GM19099 (cell line): ENCODE measurements around the gene IZUMO4.

Source experiments
- POLR2A ChIP-seq: IDR thresholded peaks from 3 replicates; pipeline ENCODE4 v1.6.1; 2011; ENCODE audit warnings: low read depth; ENCODE audit not compliant: insufficient read length; ENCODE audit errors: extremely low read depth

The IZUMO4 gene

DNA sequence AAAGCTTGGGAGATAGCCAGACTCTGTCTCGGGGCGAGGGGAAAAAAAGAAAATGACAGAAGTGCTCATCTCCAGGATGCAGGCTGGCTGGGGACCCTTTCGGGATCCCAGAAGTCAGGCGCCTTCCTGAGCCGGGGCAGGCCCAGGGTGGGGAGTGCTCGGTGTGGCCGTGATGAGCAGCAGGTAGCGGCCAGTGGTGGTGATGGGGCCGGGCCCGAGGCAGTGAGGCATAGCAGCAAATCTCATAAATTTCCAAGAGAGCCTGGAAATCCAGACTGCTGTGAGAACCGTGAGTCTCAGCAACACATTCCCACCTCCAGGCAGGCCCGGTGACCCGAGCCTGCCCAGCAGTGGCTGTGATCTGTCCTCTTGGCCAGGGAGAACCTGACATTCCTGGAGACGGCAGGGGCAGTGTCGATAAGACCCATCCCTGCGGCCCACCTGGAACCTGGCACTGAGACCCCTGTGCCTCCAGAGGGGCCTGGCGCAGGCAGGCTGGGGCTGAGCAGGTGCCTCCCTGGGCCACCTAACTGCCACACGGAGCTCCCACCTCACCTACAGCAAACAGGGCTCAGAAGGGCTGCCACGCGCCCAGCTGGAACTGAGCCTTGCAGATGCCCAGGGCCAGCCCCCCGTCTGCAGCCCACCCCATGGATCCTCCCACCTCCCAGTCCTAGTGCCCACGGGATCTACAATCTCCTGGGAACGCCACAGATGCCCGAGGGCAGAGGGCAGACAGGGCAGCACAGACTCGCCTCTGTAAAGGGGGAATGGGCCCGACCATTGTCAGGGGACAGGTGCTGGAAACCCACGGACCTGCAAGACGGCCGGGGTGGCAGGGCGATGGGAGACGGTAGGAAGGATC lies 23.4 kb downstream of the IZUMO4 start:
- TF ChIP-seq POLR2A: no peak

DNA sequence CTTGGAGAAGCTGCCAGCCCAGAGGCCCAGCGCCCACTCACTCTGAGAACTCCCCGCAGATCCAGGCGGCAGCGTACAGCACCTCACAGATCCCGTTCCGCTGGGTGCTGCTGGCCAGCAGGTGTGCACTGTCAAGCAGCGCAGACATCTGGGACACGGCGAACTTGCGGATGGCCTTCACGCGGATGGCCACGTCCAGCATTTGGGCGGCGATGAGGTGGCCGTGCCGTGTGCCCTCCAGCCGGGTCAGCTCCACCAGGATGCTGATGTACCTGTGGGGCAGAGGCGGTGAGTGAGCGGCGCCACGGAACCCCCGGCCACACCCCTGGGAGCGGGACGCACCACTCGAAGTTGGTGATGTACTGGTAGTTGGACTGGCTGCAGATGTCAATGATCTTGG lies 24.1 kb downstream of the IZUMO4 start:
- no peak for TF ChIP-seq POLR2A

DNA sequence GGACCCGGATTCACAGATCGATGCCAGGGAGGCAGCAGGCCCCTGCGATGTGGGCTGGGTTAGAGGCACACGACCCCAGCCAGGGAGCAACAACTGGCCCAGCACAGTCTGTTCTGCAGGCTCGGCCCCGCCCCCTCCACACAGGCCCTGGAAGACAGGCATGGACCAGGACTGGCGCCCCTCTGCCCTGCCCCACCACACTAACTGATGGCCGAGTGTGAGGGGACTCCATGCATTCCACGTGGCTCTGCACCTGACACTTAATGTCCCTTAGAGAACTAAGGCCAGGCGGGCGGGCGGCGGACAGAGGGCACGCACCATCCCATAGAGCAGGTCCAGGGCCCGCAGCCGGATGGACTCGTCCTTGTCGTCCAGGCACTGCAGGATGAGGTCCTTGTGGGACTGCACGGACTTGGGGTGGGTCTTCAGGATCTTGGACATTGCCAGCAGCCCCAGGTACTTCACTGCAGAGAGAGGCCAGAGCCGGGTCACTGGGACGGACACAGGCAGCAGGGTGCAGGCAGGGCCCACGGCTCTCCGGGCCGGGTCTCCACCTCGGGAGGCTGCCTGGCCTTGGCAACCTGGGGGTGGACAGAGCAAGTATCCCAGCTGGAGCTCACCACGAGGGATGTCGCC lies 24.8 kb downstream of the IZUMO4 start:
- no peak for TF ChIP-seq POLR2A

DNA sequence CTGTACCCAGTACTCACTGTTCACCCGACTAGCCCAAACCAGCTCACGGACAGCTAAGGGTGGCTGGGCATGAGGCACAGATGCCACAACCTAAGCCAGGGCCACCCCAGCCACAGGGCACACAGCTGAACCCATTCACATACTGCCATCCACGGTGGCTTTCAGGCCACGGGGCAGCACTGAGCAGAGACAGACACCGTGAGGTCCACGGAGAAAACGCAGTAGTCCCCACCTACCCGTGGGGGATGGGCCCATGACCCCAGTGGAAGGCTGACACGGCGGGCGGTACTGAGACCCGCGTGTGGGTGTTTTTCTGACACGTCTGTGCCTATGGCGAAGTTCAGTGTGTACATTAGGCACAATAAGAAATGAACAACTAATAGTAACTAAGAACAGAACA lies 25.5 kb downstream of the IZUMO4 start:
- no peak for TF ChIP-seq POLR2A

DNA sequence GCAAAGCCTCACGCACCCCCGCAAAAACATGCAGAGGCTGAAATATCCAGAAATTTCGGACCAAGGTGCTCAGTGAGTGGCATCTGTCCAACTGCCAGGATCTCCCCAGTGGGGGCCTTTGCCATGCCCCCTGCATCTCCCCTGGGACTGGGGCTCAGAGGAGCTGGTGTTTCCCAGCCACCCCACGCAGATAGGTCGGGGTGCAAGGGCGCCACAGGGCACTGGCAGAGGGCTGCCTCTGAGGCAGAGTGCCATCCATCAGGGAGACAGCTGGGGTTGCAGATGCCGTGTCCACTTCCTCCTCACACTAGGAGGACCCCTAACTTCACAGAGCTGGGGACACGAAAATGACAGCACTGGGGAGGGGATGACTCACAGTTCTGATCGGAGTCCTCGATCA lies 26.3 kb downstream of the IZUMO4 start:
- TF ChIP-seq POLR2A: no peak

DNA sequence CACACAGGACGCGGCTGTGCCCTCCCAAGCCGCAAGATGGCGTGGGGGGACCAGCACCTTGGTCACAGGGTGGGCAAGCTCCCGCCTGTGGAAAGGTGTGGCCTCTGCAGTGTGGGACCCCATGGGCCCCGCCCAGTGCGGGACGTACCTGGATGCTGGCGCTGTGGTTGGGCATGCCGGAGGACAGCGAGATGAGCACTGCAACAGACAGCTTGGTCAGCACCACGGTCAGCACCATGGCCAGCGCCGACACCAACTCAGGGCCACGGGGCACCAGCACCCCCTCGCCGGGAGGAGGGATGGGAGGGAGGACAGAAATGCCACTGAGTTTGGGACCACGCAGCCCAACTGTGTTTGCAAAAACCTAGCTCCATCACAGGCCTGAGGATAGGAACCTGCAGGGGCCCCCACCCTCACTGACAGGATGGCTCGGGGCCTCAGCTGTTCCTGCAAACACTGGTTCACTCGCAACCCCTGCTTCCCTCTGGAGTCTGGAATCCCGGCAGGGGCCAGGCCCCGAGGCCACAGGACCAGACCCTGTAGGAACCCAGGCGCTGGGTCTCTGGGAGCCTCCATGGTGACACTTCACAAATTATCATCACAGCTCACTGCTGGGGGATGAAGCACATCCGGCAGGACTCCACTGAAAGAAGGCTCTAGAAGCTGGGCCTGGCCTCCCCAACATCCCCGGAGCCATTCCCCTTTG lies 27.1 kb downstream of the IZUMO4 start:
- no peak for TF ChIP-seq POLR2A

DNA sequence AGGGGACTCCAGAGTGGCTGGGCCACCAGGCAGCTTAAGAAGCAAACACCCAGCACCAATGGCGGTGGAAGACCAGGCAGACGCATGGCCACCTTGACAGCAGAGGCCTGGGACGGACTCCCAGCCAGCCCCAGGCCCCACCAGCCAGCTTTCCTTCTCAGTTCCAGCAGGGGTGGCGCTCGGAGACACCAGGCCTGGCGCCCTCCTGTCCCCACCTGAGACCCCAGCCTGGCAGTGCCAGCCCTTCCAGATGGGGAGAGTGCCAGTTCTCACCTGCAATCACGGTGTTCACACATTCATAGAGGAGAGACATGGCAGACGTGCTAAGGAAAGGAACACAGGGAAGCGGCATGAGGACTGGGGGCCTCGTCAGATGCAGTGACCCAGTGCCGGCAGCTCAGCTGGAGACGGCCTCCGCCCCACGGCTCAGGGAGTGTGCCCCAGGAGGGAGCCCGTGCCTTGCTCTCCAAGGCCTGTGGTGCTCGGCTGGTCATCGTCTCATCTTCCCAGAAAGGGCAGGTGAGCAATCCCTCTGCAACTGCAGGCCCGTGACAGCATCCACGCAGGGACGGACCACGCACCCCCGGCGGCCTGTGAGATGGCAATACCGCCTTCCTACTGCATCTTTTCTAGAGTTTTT lies 30.3 kb downstream of the IZUMO4 start:
- TF ChIP-seq POLR2A: no peak

DNA sequence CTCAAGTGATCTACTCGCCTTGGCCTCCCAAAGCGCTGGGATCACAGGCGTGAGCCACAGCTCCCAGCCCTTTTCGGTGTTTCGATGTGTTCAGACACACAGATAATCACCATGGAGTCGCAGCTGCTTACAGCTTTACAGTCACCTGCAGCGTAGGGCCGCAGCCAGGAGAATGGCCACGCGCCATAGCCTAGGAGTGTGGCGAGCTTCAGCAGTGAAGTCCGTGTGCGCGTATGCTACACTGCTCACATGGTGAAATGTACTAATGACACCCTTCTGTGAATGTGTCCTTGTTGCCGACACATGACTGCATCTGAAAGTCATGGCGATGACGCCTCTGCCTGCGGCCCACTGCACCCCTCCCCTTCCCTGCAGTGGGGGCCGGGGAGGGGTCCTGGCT lies 31.0 kb downstream of the IZUMO4 start:
- no peak for TF ChIP-seq POLR2A

DNA sequence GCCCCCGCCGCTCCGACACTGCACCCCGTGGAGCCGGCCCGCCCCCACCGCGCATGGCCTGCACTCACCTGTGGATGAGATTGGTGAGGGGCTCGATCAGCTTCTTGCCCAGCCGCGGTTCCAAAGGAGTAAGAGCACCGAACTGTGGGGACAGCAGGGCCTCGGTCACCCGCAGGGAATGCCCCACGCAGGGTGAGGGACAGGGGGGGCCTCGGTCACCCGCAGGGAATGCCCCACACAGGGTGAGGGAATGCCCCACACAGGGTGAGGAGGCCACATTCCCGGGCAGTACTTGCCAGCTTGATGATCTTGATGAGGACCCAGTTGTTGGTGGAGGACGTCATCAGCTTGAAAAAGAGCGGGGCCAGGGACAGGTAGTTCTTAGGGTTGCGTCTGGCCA lies 32.3 kb downstream of the IZUMO4 start:
- no peak for TF ChIP-seq POLR2A

DNA sequence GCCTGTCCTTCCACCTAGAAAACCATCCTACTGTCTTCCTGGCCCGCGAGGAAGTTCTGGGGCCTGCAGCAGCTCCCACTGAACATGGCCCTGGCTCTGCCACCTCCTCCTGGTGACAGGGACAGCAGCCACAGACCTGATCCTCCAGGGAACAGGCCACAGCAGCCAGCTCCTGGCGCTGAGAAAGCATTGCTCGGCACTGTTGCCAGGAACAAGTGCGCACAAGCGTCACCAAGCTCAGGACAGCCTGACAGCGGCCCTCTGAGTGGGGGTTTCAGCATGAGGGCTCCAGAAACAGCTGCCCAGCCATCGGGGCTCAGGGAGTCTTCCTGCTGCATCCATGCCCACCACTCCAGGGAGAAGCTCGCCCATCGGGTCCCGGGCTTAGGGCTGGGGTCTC lies 32.8 kb downstream of the IZUMO4 start:
- TF ChIP-seq POLR2A: no peak

DNA sequence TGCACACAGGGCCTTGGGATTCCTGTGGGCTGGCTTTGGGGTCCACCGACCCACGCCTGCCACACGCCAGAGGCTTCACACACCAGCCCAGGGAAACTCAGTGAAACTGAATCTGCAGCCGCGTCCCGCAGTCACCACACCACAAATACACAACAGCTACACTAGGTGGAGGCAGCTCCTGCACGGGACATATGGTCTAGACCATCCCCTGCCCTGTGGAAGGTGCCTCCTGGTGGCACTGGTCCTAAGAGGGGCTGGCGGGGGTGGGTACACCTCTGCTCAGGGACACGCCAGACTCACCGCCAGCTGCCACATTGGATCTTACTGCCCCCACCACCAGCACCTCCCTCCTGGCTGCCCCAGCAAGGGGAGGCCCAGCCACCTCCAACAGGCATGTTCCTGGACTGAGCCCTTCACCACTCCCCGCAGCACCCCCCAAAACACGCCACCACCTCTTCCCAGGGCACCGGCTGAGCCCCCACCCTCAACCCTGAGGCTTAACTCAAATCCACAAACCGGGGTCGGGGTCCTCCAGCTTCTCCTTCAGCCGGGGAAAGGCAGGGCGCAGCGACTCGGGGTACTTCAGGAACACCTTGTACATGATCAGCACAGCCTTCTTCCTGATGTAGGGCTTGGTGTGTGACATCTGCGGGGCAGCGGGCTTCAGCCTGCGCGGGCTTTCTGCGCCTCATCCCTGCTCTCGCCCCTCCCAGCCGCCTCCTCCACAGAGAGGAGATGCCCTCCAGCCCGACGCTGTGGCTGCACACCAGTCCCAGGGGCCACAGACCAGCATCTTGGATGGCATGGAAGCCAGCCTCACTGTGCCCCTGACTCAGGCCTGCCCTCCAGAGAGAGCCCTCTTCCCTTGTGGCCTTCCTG lies 33.4 kb downstream of the IZUMO4 start:
- TF ChIP-seq POLR2A: no peak

DNA sequence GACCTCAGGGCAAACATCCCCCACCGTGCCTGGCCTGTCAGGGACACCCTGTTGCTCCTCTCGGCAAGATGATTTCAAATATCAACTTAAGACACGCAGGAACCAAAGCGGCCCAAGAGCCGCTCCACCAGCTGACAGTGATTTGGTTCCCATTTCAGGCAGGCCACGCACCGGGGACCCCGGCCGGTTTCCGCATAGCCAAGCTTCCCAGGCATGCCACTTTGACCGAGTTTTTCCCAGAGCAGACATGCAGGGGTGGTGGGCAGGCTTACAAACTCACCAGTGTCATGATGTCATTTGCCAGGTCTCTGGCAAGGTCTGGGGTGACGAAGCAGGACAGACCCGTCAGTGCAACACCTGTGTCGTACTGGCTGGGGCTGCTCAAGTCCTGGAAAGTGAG lies 35.5 kb downstream of the IZUMO4 start:
- no peak for TF ChIP-seq POLR2A

DNA sequence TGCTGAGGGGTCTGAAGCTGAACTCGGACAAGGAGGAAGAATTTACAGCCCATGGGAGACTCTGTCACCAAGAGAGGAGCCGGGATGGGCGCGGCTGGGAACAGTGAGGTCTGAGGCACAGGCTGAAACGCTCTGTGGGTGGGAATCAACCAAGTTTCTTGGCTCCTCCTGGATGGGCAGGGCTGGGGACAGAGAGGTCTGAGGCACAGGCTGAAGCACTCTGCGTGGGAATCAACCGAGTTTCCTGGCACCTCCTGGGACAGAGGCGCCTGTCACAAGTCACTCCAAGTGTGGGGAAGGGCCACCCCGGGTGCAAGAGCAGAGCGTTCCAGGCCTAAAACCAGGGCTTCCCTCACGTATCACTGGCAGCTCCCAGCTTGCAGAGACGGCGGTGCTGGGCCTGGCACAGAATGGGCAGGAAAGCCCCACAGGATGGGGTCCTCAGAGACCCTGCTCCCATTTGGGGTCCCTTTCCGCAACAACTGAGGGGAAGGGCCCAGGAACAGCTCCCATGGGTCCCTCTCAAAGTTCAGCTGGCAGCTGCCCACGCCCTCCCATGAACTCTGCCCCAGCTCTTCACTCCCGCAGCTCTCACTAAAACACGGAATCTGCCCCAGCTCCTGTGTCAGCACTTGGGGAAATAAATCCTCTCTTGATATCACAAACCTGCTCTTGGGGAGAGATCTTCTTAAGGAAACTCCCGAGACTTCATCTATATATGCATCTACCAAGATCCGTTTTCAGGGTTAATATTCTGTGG lies 36.2 kb downstream of the IZUMO4 start:
- TF ChIP-seq POLR2A: no peak
